Measurements from ENCODE around the gene DOLK.

DOLK gene

GRCh38 chr9:128913048-128913900 is 34.1 kb downstream of the DOLK start:
- Histone ChIP-seq H3K27ac (ENCODE audit: low read depth, low read length) (peak overlapping the region; percentile 49), H3K36me3 (ENCODE audit: control insufficient read depth, insufficient read depth, low read length) (peaks cover 21% of the 10 kb centered on the region), H3K27me3 (ENCODE audit: control insufficient read depth, insufficient read depth, low read length) (no peaks in the 10 kb centered on the region), H3K4me1 (ENCODE audit: control insufficient read depth, insufficient read depth, low read length) (peaks cover 38% of the 10 kb centered on the region), H3K9ac (ENCODE audit: low read length) (no peak overlapping the region), H3K4me3 (ENCODE audit: low read length) (peak overlapping the region; percentile 4)

GRCh38 chr9:128912270-128912853 is 35.0 kb downstream of the DOLK start:
- peaks cover 36% of the 10 kb centered on the region for H3K4me1 ChIP-seq (ENCODE audit: control insufficient read depth, insufficient read depth, low read length)

GRCh38 chr9:128911529-128912035 is 35.8 kb downstream of the DOLK start:
- no peak overlapping the region for H3K4me3 ChIP-seq (ENCODE audit: low read length)
- peaks cover 34% of the 10 kb centered on the region for H3K4me1 ChIP-seq (ENCODE audit: control insufficient read depth, insufficient read depth, low read length)
- H3K36me3 ChIP-seq (ENCODE audit: control insufficient read depth, insufficient read depth, low read length): peaks cover 25% of the 10 kb centered on the region
- H3K27me3 ChIP-seq (ENCODE audit: control insufficient read depth, insufficient read depth, low read length): no peaks in the 10 kb centered on the region
- H3K9ac ChIP-seq (ENCODE audit: low read length): no peak overlapping the region
- H3K27ac ChIP-seq (ENCODE audit: low read depth, low read length): peak overlapping the region; percentile 46

More at GRCh38 chr9:128912270-128912853, 35.0 kb downstream of the DOLK start:
- no peak overlapping the region for H3K9ac ChIP-seq (ENCODE audit: low read length)
- H3K36me3 ChIP-seq (ENCODE audit: control insufficient read depth, insufficient read depth, low read length): peaks cover 26% of the 10 kb centered on the region
- H3K27ac ChIP-seq (ENCODE audit: low read depth, low read length): peak overlapping the region; percentile 46
- no peaks in the 10 kb centered on the region for H3K27me3 ChIP-seq (ENCODE audit: control insufficient read depth, insufficient read depth, low read length)
- H3K4me3 ChIP-seq (ENCODE audit: low read length): no peak overlapping the region

- Histone ChIP-seq H3K4me1 (ENCODE audit: control insufficient read depth, insufficient read depth, low read length) (peaks cover 28% of the 10 kb centered on the region), H3K4me3 (ENCODE audit: low read length) (no peak overlapping the region), H3K9ac (ENCODE audit: low read length) (no peak overlapping the region), H3K36me3 (ENCODE audit: control insufficient read depth, insufficient read depth, low read length) (peaks cover 20% of the 10 kb centered on the region), H3K27me3 (ENCODE audit: control insufficient read depth, insufficient read depth, low read length) (no peaks in the 10 kb centered on the region), H3K27ac (ENCODE audit: low read depth, low read length) (peak overlapping the region; percentile 7)
Measured at GRCh38 chr9:128910906-128911305, 36.5 kb downstream of the DOLK start.

GRCh38 chr9:128909859-128910258 is 37.5 kb downstream of the DOLK start:
- H3K27me3 ChIP-seq (ENCODE audit: control insufficient read depth, insufficient read depth, low read length): no peaks in the 10 kb centered on the region
- H3K9ac ChIP-seq (ENCODE audit: low read length): no peak overlapping the region
- peaks cover 20% of the 10 kb centered on the region for H3K36me3 ChIP-seq (ENCODE audit: control insufficient read depth, insufficient read depth, low read length)
- H3K4me1 ChIP-seq (ENCODE audit: control insufficient read depth, insufficient read depth, low read length): peaks cover 28% of the 10 kb centered on the region
- H3K4me3 ChIP-seq (ENCODE audit: low read length): no peak overlapping the region
- H3K27ac ChIP-seq (ENCODE audit: low read depth, low read length): no peak overlapping the region

- Histone ChIP-seq H3K9ac (ENCODE audit: low read length) (no peak overlapping the region), H3K27ac (ENCODE audit: low read depth, low read length) (no peak overlapping the region), H3K4me3 (ENCODE audit: low read length) (no peak overlapping the region), H3K27me3 (ENCODE audit: control insufficient read depth, insufficient read depth, low read length) (no peaks in the 10 kb centered on the region), H3K4me1 (ENCODE audit: control insufficient read depth, insufficient read depth, low read length) (peaks cover 25% of the 10 kb centered on the region), H3K36me3 (ENCODE audit: control insufficient read depth, insufficient read depth, low read length) (peaks cover 20% of the 10 kb centered on the region)
Measured at GRCh38 chr9:128908372-128908771, 39.0 kb downstream of the DOLK start.

- no peak overlapping the region for H3K27ac ChIP-seq (ENCODE audit: low read depth, low read length)
- H3K9ac ChIP-seq (ENCODE audit: low read length): no peak overlapping the region
- H3K27me3 ChIP-seq (ENCODE audit: control insufficient read depth, insufficient read depth, low read length): no peaks in the 10 kb centered on the region
- no peak overlapping the region for H3K4me3 ChIP-seq (ENCODE audit: low read length)
- peaks cover 20% of the 10 kb centered on the region for H3K36me3 ChIP-seq (ENCODE audit: control insufficient read depth, insufficient read depth, low read length)
- H3K4me1 ChIP-seq (ENCODE audit: control insufficient read depth, insufficient read depth, low read length): peaks cover 11% of the 10 kb centered on the region
Measured at GRCh38 chr9:128906741-128907140, 40.7 kb downstream of the DOLK start.

- H3K36me3 ChIP-seq (ENCODE audit: control insufficient read depth, insufficient read depth, low read length): peaks cover 20% of the 10 kb centered on the region
- peaks cover 4% of the 10 kb centered on the region for H3K4me1 ChIP-seq (ENCODE audit: control insufficient read depth, insufficient read depth, low read length)
- no peak overlapping the region for H3K9ac ChIP-seq (ENCODE audit: low read length)
- no peak overlapping the region for H3K4me3 ChIP-seq (ENCODE audit: low read length)
- no peak overlapping the region for H3K27ac ChIP-seq (ENCODE audit: low read depth, low read length)
- no peaks in the 10 kb centered on the region for H3K27me3 ChIP-seq (ENCODE audit: control insufficient read depth, insufficient read depth, low read length)
Measured at GRCh38 chr9:128905964-128906363, 41.4 kb downstream of the DOLK start.

- Histone ChIP-seq H3K36me3 (ENCODE audit: control insufficient read depth, insufficient read depth, low read length) (peaks cover 18% of the 10 kb centered on the region), H3K4me1 (ENCODE audit: control insufficient read depth, insufficient read depth, low read length) (peaks cover 2% of the 10 kb centered on the region)
Measured at GRCh38 chr9:128903871-128904620, 43.4 kb downstream of the DOLK start.

GRCh38 chr9:128903079-128903461 is 44.3 kb downstream of the DOLK start:
- peaks cover 3% of the 10 kb centered on the region for H3K4me1 ChIP-seq (ENCODE audit: control insufficient read depth, insufficient read depth, low read length)
- no peak overlapping the region for H3K4me3 ChIP-seq (ENCODE audit: low read length)
- H3K36me3 ChIP-seq (ENCODE audit: control insufficient read depth, insufficient read depth, low read length): peaks cover 8% of the 10 kb centered on the region
- H3K27me3 ChIP-seq (ENCODE audit: control insufficient read depth, insufficient read depth, low read length): no peaks in the 10 kb centered on the region
- H3K9ac ChIP-seq (ENCODE audit: low read length): no peak overlapping the region
- H3K27ac ChIP-seq (ENCODE audit: low read depth, low read length): no peak overlapping the region

More at GRCh38 chr9:128903871-128904620, 43.4 kb downstream of the DOLK start:
- Histone ChIP-seq H3K27ac (ENCODE audit: low read depth, low read length) (no peak overlapping the region), H3K4me3 (ENCODE audit: low read length) (no peak overlapping the region), H3K27me3 (ENCODE audit: control insufficient read depth, insufficient read depth, low read length) (no peaks in the 10 kb centered on the region), H3K9ac (ENCODE audit: low read length) (no peak overlapping the region)

- Histone ChIP-seq H3K4me1 (ENCODE audit: control insufficient read depth, insufficient read depth, low read length) (peaks cover 3% of the 10 kb centered on the region), H3K9ac (ENCODE audit: low read length) (no peak overlapping the region), H3K27ac (ENCODE audit: low read depth, low read length) (no peak overlapping the region), H3K36me3 (ENCODE audit: control insufficient read depth, insufficient read depth, low read length) (peaks cover 3% of the 10 kb centered on the region), H3K4me3 (ENCODE audit: low read length) (no peak overlapping the region), H3K27me3 (ENCODE audit: control insufficient read depth, insufficient read depth, low read length) (no peaks in the 10 kb centered on the region)
Measured at GRCh38 chr9:128902351-128903078, 44.9 kb downstream of the DOLK start.

GRCh38 chr9:128901822-128902221 is 45.6 kb downstream of the DOLK start:
- no peaks in the 10 kb centered on the region for H3K27me3 ChIP-seq (ENCODE audit: control insufficient read depth, insufficient read depth, low read length)
- no peaks in the 10 kb centered on the region for H3K36me3 ChIP-seq (ENCODE audit: control insufficient read depth, insufficient read depth, low read length)
- H3K9ac ChIP-seq (ENCODE audit: low read length): no peak overlapping the region
- H3K4me3 ChIP-seq (ENCODE audit: low read length): no peak overlapping the region
- peaks cover 3% of the 10 kb centered on the region for H3K4me1 ChIP-seq (ENCODE audit: control insufficient read depth, insufficient read depth, low read length)
- H3K27ac ChIP-seq (ENCODE audit: low read depth, low read length): no peak overlapping the region
